Progenitor cell of endocrine pancreas (in vitro differentiated cells): Measurements from ENCODE around the gene ADAM22. TPM values are rescaled to one million over a fixed set of nuclear protein-coding genes. Genes with fewer than 3 reads are reported as not detected.

Experiments
- DNase-seq: peaks from one replicate; pipeline ENCODE4 v3.0.0; 2021; ENCODE audit warnings: low spot score; ENCODE audit not compliant: unreplicated experiment
- H3K27ac Mint-ChIP-seq: 2 replicates; pipeline ENCODE4 v1.8.0; 2021; ENCODE audit warnings: mild to moderate bottlenecking, moderate library complexity, mixed read lengths
- H3K27me3 Mint-ChIP-seq: 2 replicates; pipeline ENCODE4 v1.8.0; 2021; ENCODE audit warnings: mixed read lengths
- H3K36me3 Mint-ChIP-seq: 2 replicates; pipeline ENCODE4 v1.8.0; 2022; ENCODE audit warnings: mixed read lengths; ENCODE audit not compliant: insufficient read depth
- H3K4me1 Mint-ChIP-seq: 2 replicates; pipeline ENCODE4 v1.8.0; 2021; ENCODE audit warnings: low read depth, mixed read lengths
- H3K4me3 Mint-ChIP-seq: 2 replicates; pipeline ENCODE4 v1.8.0; 2021; ENCODE audit warnings: low read depth, mild to moderate bottlenecking, moderate library complexity, mixed read lengths
- H3K9me3 Mint-ChIP-seq: 2 replicates; pipeline ENCODE4 v1.8.0; 2021; ENCODE audit warnings: low read depth, mixed read lengths
- total RNA-seq: library from RNA; stranded (reverse); gene quantifications from 2 replicates; pipeline ENCODE4 v1.2.1, GENCODE V29; 2021
- TF ChIP-seq, protein P1 (sequence below): fragments of 200-600 bp; sonication (generic); IDR thresholded peaks from one replicate; pipeline ENCODE4 v1.5.0; 2021; ENCODE audit warnings: antibody characterized with exemption, mild to moderate bottlenecking; ENCODE audit not compliant: unreplicated experiment

The ADAM22 gene
- total RNA-seq, 1 donor from 2014 or later, result 15.8 TPM

DNA sequence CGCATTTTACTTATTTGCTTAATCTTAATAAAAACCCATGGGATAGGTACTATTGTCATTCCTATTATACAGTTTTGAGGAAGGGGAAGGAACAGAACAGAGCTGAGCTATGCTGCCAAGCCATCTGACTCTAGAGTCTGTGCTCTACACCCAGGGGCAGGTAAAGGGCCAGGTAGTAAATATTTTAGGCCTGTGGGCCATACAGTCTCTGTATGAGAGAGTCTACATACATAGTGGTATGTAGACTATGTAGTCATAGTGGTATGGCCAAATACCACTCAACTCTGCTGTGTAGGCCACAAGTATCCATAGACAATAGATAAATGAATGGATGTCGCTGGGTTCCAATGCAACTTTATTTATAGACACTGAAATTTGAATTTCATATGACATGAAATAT lies 289.2 kb downstream of the ADAM22 start:
- TF ChIP-seq, protein P1, sequence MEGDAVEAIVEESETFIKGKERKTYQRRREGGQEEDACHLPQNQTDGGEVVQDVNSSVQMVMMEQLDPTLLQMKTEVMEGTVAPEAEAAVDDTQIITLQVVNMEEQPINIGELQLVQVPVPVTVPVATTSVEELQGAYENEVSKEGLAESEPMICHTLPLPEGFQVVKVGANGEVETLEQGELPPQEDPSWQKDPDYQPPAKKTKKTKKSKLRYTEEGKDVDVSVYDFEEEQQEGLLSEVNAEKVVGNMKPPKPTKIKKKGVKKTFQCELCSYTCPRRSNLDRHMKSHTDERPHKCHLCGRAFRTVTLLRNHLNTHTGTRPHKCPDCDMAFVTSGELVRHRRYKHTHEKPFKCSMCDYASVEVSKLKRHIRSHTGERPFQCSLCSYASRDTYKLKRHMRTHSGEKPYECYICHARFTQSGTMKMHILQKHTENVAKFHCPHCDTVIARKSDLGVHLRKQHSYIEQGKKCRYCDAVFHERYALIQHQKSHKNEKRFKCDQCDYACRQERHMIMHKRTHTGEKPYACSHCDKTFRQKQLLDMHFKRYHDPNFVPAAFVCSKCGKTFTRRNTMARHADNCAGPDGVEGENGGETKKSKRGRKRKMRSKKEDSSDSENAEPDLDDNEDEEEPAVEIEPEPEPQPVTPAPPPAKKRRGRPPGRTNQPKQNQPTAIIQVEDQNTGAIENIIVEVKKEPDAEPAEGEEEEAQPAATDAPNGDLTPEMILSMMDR, result no peak
- no peak overlapping the region for H3K4me3 Mint-ChIP-seq
- no peak overlapping the region for H3K27ac Mint-ChIP-seq
- no peaks in the 10 kb centered on the region for H3K9me3 Mint-ChIP-seq
- H3K27me3 Mint-ChIP-seq, result no peaks in the 10 kb centered on the region
- H3K4me1 Mint-ChIP-seq, result peaks cover 28% of the 10 kb centered on the region
- DNase-seq, result no peak
- H3K36me3 Mint-ChIP-seq, result peaks cover 1% of the 10 kb centered on the region

GRCh38 chr7:88224601-88225275 lies 290.7 kb downstream of the ADAM22 start:
- H3K9me3 Mint-ChIP-seq, result no peaks in the 10 kb centered on the region
- TF ChIP-seq, protein P1, result no peak
- DNase-seq, result no peak
- no peak overlapping the region for H3K27ac Mint-ChIP-seq
- H3K36me3 Mint-ChIP-seq, result peaks cover 4% of the 10 kb centered on the region
- H3K27me3 Mint-ChIP-seq, result no peaks in the 10 kb centered on the region
- peaks cover 23% of the 10 kb centered on the region for H3K4me1 Mint-ChIP-seq
- H3K4me3 Mint-ChIP-seq, result no peak overlapping the region

DNA sequence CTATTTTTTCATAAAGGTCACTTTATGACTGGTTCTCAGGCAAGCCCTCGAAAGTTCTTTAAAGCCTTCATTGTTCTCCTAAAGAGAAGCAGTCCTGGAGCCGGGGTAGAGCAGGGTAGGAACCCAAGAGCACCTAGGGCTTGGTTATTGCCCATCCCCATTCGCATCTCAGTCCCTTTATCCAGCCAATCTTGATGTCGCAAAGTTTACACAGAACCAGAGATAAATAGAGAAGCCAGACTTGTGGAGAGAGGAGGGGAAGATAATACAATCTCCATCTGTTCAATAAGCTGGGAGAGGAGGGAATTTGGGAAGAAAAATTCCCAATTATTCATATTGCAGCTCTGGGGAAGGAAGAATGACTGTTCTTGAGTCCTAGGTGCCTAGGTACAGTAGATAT lies 292.1 kb downstream of the ADAM22 start:
- H3K27me3 Mint-ChIP-seq, result no peaks in the 10 kb centered on the region
- peaks cover 4% of the 10 kb centered on the region for H3K36me3 Mint-ChIP-seq
- TF ChIP-seq, protein P1, result no peak
- peaks cover 20% of the 10 kb centered on the region for H3K4me1 Mint-ChIP-seq
- H3K9me3 Mint-ChIP-seq, result peaks cover 2% of the 10 kb centered on the region
- no peak for DNase-seq
- no peak overlapping the region for H3K4me3 Mint-ChIP-seq
- H3K27ac Mint-ChIP-seq, result peak overlapping the region; percentile 54

- TF ChIP-seq, protein P1, result no peak
- Mint-ChIP-seq H3K4me1 (peaks cover 19% of the 10 kb centered on the region), H3K9me3 (peaks cover 2% of the 10 kb centered on the region), H3K36me3 (peaks cover 4% of the 10 kb centered on the region), H3K27me3 (no peaks in the 10 kb centered on the region), H3K27ac (peak overlapping the region; percentile 76), H3K4me3 (no peak overlapping the region)
- DNase-seq, result no peak
Measured at GRCh38 chr7:88226886-88227516, 292.9 kb downstream of the ADAM22 start.

GRCh38 chr7:88229302-88229995 lies 295.4 kb downstream of the ADAM22 start:
- H3K9me3 Mint-ChIP-seq, result peaks cover 2% of the 10 kb centered on the region
- H3K4me3 Mint-ChIP-seq, result no peak overlapping the region
- TF ChIP-seq, protein P1, result no peak
- no peak for DNase-seq
- no peaks in the 10 kb centered on the region for H3K27me3 Mint-ChIP-seq
- peaks cover 13% of the 10 kb centered on the region for H3K4me1 Mint-ChIP-seq
- H3K36me3 Mint-ChIP-seq, result peaks cover 4% of the 10 kb centered on the region
- no peak overlapping the region for H3K27ac Mint-ChIP-seq
